Activated T-cell treated with anti-CD3 and anti-CD28 coated beads, Interleukin-2, amount 50 U/mL, for 1 hour (primary cell): ENCODE results near the gene PPP3R1.

Source experiments
- DNase-seq: peaks from one replicate; pipeline ENCODE4 v3.0.0-alpha.2; 2020

The PPP3R1 gene

DNA sequence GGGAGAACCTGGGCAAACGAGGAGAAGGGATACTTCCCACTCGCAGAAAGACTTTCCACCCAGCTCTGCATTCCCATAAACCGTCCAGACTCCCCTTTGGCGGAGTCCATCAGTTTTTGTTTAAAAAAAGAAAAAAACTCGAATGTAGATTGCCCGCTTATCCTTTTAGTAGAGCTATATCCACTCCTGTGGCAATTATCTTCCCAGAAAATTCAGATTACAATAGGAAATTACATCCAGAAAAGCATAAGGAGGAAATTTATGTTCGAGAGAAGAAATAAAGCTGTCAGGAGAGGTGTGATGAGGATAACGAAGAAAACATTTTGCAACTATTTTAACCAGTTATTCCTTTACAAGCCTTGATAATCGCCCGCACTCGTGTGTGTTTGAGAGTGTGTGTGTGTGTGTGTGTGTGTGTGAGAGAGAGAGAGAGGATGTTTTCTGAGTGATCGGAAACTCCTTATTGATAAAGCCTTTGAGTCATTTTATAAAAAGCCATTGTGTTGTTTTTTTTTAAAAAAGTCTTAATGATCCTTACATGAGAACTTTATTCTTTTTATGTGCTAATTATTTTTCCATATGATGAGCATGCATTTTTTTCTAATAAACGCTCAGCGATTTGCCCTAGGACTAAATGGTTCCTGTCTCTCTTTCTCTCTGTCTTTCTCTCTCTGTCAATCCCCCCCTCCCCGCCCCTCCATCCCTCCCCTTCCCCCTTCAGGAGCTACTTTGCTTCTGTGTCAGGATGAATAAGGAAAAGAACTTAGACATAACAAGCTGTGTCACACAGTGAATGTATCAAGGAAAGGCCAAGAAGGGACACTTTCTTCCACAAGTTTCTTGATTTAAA is 1.1 kb upstream of the PPP3R1 start:
- DNase-seq = no peak

DNA sequence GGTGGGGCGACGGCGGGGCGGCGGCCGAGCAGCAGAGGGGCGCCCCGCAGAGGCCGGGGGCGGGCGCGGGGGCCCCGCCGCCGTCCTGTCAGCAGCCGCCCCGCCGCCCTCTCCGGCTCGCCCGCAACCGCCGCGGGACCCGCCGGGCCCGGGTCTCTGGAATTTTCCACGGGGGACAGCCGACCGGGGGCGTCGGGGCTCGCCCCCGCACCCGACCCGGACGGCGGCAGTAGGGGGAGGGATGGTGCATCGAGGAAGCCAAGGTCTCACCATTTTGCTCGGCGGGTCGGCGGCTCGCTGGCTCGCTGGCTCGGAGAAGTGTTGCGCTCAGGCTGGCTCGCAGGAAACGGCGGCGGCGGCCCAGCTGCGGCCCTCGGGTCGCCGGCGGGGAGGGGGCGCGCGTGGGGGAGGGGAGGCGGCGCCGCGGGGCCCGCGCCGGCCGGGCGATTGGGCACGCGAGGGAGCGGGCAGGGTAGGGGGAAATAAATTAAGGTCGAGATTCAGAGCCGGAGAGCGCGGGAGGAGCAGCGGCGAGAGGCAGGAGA is 405 bp downstream of the PPP3R1 start:
- peak; percentile 66 for DNase-seq

DNA sequence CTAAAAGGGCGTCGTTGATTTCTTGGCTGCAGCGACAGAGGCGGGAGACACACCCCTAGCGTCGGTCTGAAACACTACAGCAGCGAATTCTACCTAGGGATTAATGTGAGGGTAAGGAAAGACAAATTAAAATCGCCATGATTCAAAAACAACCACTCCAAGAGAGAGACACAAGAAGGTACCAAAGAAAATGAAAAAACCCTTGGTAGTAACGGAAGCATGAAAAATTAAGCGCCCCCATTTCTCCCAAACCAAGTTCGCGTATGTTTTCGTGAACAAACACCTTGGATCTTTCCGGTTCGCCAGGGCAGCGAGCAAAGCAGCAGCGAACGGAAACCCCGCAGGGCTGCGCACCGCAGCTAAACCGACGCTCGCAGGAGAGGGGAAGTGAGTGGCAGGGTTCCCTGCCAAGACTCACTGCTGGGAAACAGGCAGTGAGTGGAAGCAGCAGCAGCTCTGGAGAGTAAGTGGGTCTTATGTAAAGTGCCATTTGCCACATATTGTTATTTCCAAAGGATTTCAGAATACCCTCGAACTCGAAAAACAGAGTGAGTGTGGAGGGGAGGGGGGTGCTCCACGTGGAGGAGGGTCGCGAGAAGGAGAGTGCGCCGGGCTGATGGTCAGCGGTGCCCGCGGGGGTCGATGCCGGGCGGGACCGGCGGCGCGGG is 1.0 kb downstream of the PPP3R1 start:
- peak; percentile 68 for DNase-seq

DNA sequence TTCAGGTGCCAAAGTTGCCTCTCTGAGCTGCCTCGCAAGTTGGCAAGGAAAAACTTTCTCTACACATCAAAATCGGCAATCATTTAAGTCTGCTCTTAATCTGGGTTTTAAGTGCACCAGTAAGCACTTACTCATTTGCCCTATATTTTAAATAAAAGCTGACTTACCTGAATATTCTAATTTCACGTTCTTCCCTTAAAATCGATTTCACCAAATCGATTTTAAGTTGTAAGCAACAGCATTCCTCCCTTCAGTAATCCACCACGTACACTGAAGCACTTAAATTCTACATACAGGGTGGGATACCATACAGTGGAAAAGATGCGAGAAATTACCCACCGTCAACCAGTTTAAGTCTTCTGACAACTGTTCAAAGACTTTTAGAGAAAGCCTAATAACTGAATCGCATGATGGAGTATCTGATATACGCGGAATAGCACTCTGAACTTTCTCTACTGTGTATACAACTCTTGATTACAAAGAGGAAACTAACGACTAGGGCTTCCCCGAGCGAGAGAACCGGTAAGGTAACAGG is 1.6 kb downstream of the PPP3R1 start:
- DNase-seq = no peak

GRCh38 chr2:68250196-68250595 is 2.1 kb downstream of the PPP3R1 start:
- DNase-seq = no peak

- no peak for DNase-seq
Measured at GRCh38 chr2:68248806-68249205, 3.5 kb downstream of the PPP3R1 start.

- no peak for DNase-seq
Measured at GRCh38 chr2:68248361-68248760, 4.0 kb downstream of the PPP3R1 start.

- DNase-seq = no peak
Measured at GRCh38 chr2:68246396-68246795, 5.9 kb downstream of the PPP3R1 start.

DNA sequence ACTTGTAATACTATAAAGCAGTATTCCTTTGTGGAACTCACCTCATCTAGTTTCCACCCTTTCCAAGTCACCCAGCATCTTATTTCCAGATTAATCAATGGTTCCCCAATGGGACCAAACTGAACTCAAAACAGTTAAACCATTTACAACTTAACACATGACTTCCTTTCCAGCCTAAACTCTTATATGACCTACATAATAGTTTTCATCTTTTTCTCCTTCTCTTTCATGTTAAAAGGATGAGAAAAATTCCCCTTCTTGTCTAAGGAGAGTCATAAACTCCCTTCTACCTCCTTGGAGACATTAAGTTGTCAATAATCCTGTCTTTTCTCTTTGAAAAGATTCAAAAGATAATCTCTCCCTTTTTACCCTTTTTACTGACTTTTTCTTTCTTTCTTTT is 6.7 kb downstream of the PPP3R1 start:
- DNase-seq = no peak

DNA sequence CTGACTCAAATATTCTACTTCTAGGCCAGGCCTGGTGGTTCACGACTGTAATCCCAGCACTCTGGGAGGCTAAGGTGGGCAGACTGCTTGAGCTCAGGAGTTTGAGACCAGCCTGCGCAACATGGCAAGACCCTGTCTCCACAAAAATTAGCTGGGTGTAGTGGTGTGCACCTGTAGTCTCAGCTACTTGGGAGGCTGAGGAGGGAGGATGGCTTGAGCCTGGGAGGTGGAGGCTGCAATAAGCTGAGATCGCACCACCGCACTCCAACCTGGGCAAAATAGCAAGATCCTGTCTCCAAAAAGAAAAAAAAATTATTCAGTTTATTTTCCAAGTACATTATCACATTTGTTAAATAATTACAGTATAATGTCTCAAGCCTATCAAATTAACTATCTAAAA is 7.3 kb downstream of the PPP3R1 start:
- DNase-seq = no peak

DNA sequence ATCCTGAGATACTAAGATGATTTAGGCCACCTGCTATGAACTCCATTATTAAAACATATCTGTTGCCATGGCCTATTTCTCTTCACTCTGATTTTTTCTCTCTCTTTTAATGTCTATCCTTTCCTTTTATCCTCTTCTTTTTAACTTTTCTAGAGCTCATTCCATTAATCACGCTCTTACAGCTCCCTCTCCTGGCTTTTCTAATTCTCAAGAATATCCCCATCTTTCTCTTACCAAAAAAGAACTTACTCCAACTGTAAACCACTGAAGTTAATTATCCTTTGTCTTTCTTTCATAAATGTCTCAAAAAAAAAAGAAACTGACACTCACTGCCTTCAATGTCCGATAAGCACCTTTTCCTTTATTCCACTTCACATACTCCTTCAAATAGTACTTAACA is 7.9 kb downstream of the PPP3R1 start:
- no peak for DNase-seq

DNA sequence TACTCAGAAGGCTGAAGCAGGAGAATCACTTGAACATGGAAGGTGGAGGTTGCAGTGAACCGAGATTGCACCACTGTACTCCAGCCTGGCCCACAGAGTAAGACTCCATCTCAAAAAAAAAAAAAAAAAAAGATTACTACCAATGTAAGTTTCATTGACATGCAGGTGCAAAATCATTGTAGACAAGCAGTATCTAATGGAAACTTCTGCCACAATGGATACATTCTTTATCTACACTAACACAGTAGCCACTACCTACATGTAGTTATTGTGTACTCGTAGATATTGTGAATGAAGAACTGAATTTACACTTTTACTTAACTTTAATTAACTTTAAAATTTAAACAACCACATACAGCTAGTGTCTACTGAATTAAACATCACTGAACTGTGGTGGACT is 10.6 kb downstream of the PPP3R1 start:
- DNase-seq = no peak

DNA sequence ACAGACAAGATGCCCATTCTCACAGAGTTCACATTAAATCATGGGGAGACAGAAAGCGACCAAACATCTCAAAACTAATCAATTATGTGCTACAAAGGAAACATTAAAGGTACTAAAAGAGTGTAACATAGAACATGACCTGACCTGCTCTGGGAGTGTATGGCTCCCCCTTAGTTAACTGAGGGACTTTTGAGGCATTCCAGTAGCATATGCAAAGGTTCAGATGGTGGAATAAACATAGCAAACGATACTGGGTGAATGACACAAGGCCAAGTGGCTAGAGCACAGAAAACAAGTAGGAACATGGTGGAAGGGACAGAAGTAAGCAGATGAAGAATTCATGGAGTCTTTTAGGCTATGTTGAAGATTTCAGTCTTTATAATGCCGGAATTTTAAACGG is 11.9 kb downstream of the PPP3R1 start:
- no peak for DNase-seq

GRCh38 chr2:68238955-68239822 is 13.1 kb downstream of the PPP3R1 start:
- DNase-seq = no peak

DNA sequence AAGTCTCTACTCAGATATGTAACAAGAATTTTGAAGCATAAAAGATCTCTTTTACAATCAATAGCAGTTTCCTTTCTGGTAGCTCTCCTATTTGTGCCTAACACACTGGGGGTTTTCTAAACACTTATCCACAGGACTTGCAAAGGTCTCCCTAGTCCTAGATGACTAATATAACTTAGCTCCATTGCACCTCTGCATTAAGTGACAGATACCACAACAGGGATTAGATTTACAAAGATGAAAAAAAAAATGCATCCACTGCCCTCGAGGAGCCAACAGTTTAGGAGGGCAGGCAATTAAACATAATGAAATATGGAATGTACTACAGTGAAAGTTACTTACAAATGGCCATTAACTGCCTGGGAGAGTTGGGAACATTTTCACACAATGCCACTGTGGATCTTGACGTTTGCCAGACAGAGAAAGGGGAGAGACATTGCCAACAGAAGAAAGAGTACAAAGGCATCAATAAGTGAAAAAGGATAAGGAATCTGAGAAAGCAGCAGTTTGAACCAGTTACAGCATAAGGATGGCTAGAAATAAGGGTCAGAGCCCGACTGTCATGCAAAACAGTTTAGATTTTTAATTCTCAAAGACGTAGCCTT is 14.3 kb downstream of the PPP3R1 start:
- no peak for DNase-seq

GRCh38 chr2:68237404-68237803 is 14.9 kb downstream of the PPP3R1 start:
- no peak for DNase-seq

GRCh38 chr2:68236876-68237275 is 15.5 kb downstream of the PPP3R1 start:
- no peak for DNase-seq

DNA sequence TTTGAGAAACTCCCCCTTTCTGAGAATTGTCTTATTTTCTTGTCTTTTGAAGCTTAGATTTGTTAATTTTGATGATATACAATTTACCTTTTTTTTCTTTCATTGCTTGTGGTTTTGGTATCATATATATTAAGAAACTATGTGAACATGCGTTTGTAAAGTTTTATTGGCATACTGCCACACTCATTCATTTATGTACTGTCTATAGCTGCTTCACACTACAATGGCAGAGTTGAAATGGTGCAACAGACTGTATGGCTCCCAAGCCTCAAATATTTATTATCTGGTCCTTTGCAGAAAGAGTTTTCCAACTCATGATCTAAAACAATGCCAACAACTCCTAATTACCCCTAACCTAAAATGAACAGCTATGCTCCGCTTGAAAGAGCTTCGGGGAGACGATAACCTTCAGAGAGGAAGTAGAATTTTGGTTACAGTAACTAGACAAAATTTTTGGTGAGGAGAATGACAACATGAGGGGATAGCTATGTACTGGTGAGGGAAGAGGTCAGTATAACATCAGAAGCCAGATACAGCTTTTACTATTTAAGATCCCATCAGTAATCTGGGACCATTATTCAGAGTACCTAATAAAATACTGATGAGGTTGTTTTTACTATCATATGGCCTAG is 16.1 kb downstream of the PPP3R1 start:
- no peak for DNase-seq

GRCh38 chr2:68235090-68235489 is 17.2 kb downstream of the PPP3R1 start:
- DNase-seq = no peak

- DNase-seq = no peak
Measured at GRCh38 chr2:68234405-68234804, 17.9 kb downstream of the PPP3R1 start.

DNA sequence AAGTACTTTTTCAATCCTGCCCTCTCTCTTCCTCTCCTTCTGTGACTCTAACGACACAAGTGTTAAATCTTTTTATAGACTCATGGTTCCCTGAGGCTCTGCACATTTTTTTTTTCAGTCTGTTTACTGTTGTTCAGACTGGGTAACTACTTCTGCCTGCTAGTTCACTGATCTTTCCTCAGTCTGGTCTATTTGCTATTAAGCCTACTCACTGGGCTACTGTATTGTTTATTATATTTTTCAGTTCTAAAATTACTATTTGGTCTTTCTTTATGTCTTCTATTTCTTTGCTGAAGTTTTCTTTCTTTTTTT is 21.3 kb downstream of the PPP3R1 start:
- DNase-seq = no peak
